Measurements from ENCODE around the gene ATCAY.

GRCh38 chr19:3910105-3910504, 29.6 kb downstream of the ATCAY start:
- TF ChIP-seq CTCF (conservative IDR thresholded peaks at IDR 0.05; ENCODE audit: low read length) (no peak), EZH2phosphoT487 (IDR thresholded peaks at IDR 0.05; ENCODE audit: borderline replicate concordance, low read depth, low read length) (no peak)

All from OCI-LY7 (cell line).